HS-5 (cell line): ENCODE data around the gene CARD8.
"Not testable (repeated sequence)": the region's sequence is repeated elsewhere in the genome, so short reads cannot be mapped to it uniquely, and the experiment has no call there.

Source experiments
- DNase-seq: peaks from one replicate; pipeline ENCODE4 v3.0.0-alpha.2; 2012; ENCODE audit warnings: low read depth

The CARD8 gene

DNA sequence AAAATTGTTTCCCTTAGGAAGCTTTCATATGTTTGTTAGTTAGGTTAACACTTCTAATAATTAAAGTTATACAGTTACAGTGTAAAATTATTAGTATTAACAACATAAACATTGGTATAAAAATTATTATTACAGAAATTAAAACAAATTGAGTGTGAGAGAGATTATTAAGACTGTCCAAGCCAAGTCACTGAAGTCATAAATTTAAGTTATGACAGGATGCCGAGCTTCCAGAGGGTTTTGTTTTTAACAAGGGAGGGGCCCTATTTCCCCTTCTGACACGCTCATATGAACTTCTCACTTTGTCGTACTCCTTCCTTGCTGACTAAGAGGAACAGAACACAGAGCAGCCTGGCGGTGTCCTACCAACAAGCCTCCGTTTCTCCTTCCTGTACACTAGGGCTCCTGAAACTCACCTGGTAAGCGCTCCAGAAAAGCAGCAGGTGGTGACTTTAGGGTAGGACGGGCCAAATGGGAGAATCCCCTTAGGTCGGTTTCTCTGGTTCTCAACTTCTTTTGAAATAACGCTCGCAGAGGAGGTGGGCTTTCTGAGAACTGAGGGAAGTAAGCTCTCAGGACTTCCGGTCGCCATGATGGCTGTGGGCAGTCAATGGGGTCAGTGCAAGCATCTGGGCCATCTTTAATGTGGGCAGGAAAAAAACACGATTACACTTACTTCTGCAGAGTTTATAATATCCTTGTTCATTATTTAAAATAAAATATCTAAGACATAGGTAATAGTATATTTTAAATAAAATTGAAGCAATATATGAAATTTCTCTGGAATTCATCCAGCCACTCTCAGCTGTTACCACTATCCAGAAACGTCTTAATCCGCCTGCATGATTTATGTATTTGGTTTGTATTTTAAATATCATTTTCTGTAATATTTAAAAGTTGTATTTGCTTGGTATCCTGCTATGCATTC is at the start of gene CARD8:
Gene CARD8, minus strand, starts transcription at position 537 of the 928 bp plus-strand sequence. CDS start 14,892 bp downstream, outside the sequence.
- DNase-seq = peak; percentile 86

- DNase-seq = no peak
These were observed 48.2 kb upstream of the CARD8 start for GRCh38 chr19:48303866-48304265.

GRCh38 chr19:48303367-48303766 is 47.7 kb upstream of the CARD8 start:
- DNase-seq = no peak

- no peak for DNase-seq
These were observed 46.9 kb upstream of the CARD8 start for GRCh38 chr19:48302600-48302959.

GRCh38 chr19:48301886-48302599 is 46.3 kb upstream of the CARD8 start:
- no peak for DNase-seq

DNA sequence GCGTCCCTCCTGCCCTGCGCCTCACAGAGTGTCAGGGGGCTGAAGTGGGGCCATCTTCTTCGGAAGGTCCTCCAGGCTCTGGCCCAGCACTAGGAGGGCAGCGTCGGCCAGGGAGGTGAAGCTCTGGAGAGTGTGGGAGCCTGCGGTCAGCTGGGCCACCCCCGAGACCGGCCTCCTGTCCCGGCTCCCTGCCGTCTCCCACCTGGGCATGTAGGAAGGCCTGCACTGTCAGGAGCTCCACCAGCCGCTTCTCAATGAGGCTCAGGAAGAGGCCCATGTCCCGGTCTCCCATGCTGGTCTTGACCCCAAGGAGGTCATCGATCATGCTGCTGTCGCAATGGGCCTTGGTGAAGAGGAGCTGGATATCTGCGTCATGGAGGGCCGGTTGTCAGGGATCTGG is 42.3 kb upstream of the CARD8 start:
- no peak for DNase-seq

DNA sequence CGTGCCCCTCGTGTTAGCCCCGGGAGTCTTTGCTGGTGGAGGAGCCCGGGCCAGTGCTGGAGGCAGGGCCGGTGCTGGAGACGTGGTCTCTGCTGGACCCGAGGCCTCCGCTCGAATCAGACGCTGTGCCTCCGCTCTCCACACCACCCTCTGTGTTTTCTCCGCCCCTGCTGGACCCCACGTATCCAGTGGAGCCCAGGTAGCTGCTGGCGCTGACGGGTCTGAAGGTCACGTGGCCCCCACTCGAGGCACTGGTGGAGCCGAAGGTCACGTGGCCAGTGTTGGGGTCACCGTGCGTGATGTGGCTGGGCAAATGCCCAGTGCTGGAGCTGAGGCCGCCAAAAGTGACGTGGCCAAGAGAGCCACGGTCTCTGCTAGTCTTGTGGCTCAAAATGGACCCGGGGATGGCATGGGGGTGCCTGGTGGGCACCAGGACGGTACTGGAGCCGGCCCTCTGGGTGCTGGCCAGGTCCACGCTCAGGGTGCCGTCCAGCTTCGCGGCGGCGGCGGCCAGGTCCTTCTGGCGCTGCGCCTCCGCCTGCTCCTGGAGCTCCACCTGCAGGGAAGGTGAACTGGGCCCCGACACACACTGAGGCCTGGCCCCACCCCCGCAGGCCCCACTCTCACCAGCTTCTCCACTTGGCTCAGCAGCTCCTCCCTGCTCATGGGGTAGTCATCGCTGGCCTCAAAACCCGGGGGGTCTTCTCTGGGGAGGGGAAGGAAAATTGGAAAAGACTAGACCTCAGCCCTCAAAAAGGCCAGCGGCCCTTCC is 41.4 kb upstream of the CARD8 start:
- DNase-seq = no peak

- no peak for DNase-seq
These were observed 39.7 kb upstream of the CARD8 start for GRCh38 chr19:48295458-48295857.

- no peak for DNase-seq
These were observed 37.1 kb upstream of the CARD8 start for GRCh38 chr19:48292798-48293197.

- not testable (repeated sequence) for DNase-seq
These were observed 35.7 kb upstream of the CARD8 start for GRCh38 chr19:48291489-48291815.

- DNase-seq = peak; percentile 56
These were observed 35.2 kb upstream of the CARD8 start for GRCh38 chr19:48290771-48291488.

GRCh38 chr19:48290401-48290770 is 34.7 kb upstream of the CARD8 start:
- no peak for DNase-seq

- no peak for DNase-seq
These were observed 32.0 kb upstream of the CARD8 start for GRCh38 chr19:48287748-48288147.

- no peak for DNase-seq
These were observed 29.2 kb upstream of the CARD8 start for GRCh38 chr19:48284896-48285295.

- peak; percentile 93 for DNase-seq
These were observed 28.2 kb upstream of the CARD8 start for GRCh38 chr19:48283908-48284307.

DNA sequence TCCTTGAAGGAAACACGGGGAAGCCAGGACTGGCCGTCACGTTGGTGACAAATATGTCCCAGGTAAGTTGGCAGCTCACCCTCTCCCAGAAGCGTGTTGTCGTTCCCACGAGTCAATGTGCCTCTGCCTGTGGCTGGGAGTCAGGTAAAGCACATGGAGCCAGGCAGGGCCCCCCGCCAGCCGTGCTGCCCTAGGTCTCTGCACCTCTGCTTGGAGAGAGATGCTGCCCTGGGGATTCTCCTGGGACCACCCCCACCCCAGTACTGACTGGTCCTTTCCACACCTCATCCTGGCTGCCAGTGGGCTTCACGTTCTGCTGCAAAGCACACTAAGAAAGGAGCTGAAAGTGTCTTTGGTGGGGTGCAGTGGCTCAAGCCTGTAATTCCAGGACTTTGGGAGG is 24.0 kb upstream of the CARD8 start:
- DNase-seq = no peak

GRCh38 chr19:48274938-48275337 is 19.2 kb upstream of the CARD8 start:
- DNase-seq = no peak

DNA sequence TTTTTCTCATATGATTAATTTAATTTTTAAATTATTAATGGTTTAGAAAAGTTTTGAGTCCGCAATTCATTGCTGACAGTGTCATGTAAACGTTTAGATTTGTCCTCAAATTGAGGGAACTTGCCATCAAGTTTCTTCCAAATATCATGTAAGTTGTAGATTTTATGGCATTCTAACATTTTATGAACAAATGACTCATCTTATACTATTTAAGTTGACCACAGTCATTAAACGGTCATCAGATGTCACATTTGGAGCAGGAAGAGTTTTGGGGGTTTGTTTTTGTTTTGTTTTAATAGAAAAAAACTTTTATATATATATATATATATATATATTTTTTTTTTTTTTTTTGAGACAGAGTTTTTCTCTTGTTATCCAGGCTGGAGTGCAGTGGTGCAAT is 18.5 kb upstream of the CARD8 start:
- DNase-seq = no peak

GRCh38 chr19:48271531-48272151 is 15.9 kb upstream of the CARD8 start:
- no peak for DNase-seq

DNA sequence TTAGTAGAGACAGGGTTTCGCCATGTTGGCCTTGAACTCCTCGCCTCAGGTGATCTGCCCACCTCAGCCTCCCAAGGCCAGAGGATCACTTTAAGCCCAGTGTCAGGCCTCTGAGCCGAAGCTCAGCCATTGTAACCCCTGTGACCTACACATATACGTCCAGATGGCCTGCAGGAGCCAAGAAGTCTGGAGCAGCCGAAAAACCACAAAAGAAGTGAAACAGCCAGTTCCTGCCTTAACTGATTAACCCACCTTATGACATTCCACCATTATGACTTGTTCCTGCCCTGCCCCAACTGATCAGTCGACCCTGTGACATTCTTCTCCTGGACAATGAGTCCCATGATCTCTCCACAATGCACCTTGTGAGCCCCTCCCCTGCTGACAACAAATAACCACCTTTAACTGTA is 13.9 kb upstream of the CARD8 start:
- not testable (repeated sequence) for DNase-seq

DNA sequence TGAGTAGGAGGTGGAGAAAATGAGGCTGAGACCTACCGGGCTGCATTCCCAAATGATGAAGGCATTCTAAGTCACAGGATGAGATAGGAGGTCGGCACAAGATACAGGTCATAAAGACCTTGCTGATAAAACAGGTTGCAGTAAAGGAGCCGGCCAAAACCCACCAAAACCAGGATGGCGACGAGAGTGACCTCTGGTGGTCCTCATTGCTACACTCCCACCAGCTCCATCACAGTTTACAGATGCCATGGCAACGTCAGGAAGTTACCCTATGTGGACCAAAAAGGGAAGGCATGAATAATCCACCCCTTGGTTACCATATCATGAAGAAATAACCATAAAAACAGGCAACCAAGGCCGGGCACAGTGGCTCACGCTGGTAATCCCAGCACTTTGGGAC is 9.6 kb upstream of the CARD8 start:
- DNase-seq = not testable (repeated sequence)

- DNase-seq = not testable (repeated sequence)
These were observed 4.6 kb upstream of the CARD8 start for GRCh38 chr19:48260359-48260714.
